HCT116 (cell line): ENCODE data around the gene FGD3.

Experiments
- EZH2 ChIP-seq: fragments of 200-600 bp; sonication (generic); IDR thresholded peaks from 2 replicates; pipeline ENCODE4 v1.6.1; 2017; ENCODE audit warnings: antibody characterized with exemption, mixed run types
- EZH2phosphoT487 ChIP-seq: fragments of 200-600 bp; IDR thresholded peaks from 2 replicates; pipeline ENCODE4 v1.6.1; 2018; ENCODE audit warnings: antibody characterized with exemption, borderline replicate concordance
- POLR2A ChIP-seq: IDR thresholded peaks from 2 replicates; pipeline ENCODE4 v1.7.0; 2011; ENCODE audit warnings: borderline replicate concordance; ENCODE audit not compliant: insufficient read depth, insufficient read length; ENCODE audit errors: extremely low read depth
- POLR2AphosphoS5 ChIP-seq: IDR thresholded peaks from 2 replicates; pipeline ENCODE4 v1.6.1; 2011; ENCODE audit warnings: mild to moderate bottlenecking, low read depth, low read length, moderate library complexity
- REST ChIP-seq: IDR thresholded peaks from 2 replicates; pipeline ENCODE4 v1.6.1; 2012; ENCODE audit warnings: low read depth
- SIN3A ChIP-seq: IDR thresholded peaks from 2 replicates; pipeline ENCODE4 v1.6.1; 2012; ENCODE audit warnings: low read depth
- YY1 ChIP-seq: IDR thresholded peaks from 2 replicates; pipeline ENCODE4 v1.6.1; 2011; ENCODE audit warnings: low read length, low read depth, moderate library complexity, mild to moderate bottlenecking; ENCODE audit not compliant: insufficient replicate concordance; ENCODE audit errors: extremely low read depth
- ZBTB33 ChIP-seq: IDR thresholded peaks from 2 replicates; pipeline ENCODE4 v1.6.1; 2011; ENCODE audit warnings: mild to moderate bottlenecking, low read length, moderate library complexity; ENCODE audit not compliant: insufficient replicate concordance; ENCODE audit errors: extremely low read depth
- ZNF274 ChIP-seq: fragments of 200-500 bp; sonication (Bioruptor generic); IDR thresholded peaks from 2 replicates; pipeline ENCODE4 v1.6.1; 2014; ENCODE audit warnings: mild to moderate bottlenecking, low read depth, low read length, inconsistent platforms
- TF ChIP-seq, protein P1 (sequence below), 3 experiments: fragments of 200-600 bp in 1 of 3; sonication (generic) in 1 of 3; IDR thresholded peaks in 2 of 3; conservative IDR thresholded peaks in 1 of 3; 2 replicates each; pipeline ENCODE4 v1.5.1; 2012 to 2017; ENCODE audit warnings: low read depth in 2 of 3, low read length in 2 of 3, antibody characterized with exemption in 1 of 3, borderline replicate concordance in 1 of 3, control low read depth in 1 of 3, mild to moderate bottlenecking in 1 of 3, mixed read lengths in 1 of 3, mixed run types in 1 of 3, moderate library complexity in 1 of 3; ENCODE audit not compliant: insufficient read depth in 1 of 3
- TF ChIP-seq, protein P2 (sequence below): IDR thresholded peaks from 2 replicates; pipeline ENCODE4 v1.6.1; 2012

DNA sequence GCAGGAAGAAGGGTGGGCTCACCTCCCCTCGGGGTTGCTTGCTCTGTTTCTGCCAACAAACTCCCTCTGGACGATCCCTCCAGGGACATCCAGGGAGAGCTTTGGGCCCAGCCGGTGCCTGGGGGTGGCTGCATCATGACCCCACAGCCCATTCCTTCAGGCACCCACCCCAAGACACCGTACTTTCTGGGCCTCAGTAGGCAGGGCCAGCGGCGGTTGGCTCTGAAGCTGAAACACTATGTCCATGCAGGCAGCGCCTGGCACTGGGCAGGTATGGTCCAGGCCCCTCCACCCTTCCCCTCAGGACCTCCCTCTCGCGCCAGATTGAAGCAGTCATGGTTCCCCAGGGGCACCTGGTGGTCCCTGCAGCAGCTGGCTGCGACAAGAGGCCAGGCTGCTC is 92.7 kb downstream of the FGD3 start:
- TF ChIP-seq, protein P1, sequence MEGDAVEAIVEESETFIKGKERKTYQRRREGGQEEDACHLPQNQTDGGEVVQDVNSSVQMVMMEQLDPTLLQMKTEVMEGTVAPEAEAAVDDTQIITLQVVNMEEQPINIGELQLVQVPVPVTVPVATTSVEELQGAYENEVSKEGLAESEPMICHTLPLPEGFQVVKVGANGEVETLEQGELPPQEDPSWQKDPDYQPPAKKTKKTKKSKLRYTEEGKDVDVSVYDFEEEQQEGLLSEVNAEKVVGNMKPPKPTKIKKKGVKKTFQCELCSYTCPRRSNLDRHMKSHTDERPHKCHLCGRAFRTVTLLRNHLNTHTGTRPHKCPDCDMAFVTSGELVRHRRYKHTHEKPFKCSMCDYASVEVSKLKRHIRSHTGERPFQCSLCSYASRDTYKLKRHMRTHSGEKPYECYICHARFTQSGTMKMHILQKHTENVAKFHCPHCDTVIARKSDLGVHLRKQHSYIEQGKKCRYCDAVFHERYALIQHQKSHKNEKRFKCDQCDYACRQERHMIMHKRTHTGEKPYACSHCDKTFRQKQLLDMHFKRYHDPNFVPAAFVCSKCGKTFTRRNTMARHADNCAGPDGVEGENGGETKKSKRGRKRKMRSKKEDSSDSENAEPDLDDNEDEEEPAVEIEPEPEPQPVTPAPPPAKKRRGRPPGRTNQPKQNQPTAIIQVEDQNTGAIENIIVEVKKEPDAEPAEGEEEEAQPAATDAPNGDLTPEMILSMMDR (IDR thresholded peaks at IDR 0.05 in 2 of 3, conservative IDR thresholded peaks at IDR 0.05 in 1 of 3; ENCODE audit: borderline replicate concordance in 1 of 3, insufficient read depth in 1 of 3, low read depth in 2 of 3, low read length in 2 of 3), result no peak
- TF ChIP-seq EZH2, result no peak
- no peak for TF ChIP-seq REST
- TF ChIP-seq POLR2AphosphoS5, result no peak
- TF ChIP-seq ZNF274, result no peak
- TF ChIP-seq POLR2A, result no peak
- no peak for TF ChIP-seq ZBTB33
- no peak for TF ChIP-seq YY1
- TF ChIP-seq EZH2phosphoT487, result no peak
- TF ChIP-seq, protein P2, sequence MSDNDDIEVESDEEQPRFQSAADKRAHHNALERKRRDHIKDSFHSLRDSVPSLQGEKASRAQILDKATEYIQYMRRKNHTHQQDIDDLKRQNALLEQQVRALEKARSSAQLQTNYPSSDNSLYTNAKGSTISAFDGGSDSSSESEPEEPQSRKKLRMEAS, result no peak
- no peak for TF ChIP-seq SIN3A
